GM19372 (cell line): ENCODE data around the gene CERS6.
"Not testable (repeated sequence)": the region's sequence is repeated elsewhere in the genome, so short reads cannot be mapped to it uniquely, and the experiment has no call there.

Source experiments
- ATAC-seq: cut with Tn5 transposase; IDR thresholded peaks from one replicate; pipeline ENCODE4 v1.9.1; 2021; ENCODE audit warnings: mild to moderate bottlenecking, low read depth, moderate library complexity; ENCODE audit not compliant: unreplicated experiment

The CERS6 gene

DNA sequence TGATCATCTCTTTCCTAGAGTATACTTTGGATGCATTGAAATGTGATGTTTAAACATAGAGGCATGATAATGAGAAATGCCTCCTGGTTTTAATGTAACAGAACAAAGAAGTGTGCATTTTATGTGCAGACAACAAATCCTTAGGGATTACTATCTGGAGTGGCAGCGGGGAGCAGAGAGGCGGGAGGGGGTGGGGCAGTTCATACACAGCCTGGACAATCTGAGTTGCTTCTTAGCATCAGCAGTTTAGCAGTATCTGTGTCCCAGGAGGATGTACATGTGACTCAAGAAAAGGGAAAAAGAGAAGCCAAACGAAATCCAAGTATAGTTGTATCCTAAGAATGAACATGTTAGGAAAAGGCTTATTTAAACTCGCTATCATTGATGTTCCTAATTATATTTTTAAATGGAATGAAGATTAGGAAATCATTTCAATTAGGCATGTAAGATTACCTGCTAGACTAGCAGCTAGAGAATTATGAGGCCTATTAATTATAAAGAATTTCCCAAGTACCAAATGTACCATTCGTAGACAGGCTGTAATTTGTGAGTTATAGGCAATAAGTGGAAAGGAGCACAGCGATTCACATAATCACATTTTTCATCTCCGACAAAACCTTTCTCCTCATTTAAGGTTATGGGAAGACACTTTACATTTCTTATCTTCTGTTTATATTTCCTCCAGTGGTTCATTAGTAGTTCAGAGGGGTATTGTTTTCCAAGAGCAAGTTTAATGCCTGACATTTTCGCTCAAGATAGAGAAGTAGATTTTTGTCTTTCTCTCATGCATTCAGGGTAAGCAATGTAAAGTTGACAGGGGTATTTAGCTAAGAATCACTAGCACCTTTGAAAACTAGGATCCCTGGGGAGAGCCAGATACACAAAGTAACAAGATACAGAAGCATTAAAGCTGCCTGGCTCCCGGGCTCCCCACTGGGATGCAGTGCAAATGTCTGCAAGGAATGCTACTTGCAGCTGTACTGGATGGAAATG, 205.1 kb downstream of the CERS6 start:
- no peak for ATAC-seq

DNA sequence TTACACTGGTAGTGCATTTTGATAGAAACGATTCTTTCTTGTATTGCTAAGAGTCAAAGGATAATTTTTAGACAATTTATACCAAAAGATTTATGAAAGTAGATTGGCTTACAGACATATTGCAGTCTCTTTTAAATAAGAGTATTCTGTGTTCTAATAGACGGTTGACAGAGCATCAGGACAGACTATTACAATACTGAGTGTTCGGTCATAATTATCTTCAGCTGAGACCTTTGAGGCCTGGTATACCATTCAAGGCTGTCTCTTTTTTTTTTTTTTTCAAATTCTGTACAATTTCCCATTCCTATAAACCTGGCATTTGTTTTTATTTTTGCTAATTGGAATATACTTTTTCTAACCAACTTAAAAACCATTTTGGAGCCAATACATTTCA, 205.8 kb downstream of the CERS6 start:
- ATAC-seq, result no peak

GRCh38 chr2:168662651-168663208, 206.7 kb downstream of the CERS6 start:
- no peak for ATAC-seq

GRCh38 chr2:168663993-168664392, 207.9 kb downstream of the CERS6 start:
- no peak for ATAC-seq

GRCh38 chr2:168664715-168665114, 208.6 kb downstream of the CERS6 start:
- not testable (repeated sequence) for ATAC-seq

DNA sequence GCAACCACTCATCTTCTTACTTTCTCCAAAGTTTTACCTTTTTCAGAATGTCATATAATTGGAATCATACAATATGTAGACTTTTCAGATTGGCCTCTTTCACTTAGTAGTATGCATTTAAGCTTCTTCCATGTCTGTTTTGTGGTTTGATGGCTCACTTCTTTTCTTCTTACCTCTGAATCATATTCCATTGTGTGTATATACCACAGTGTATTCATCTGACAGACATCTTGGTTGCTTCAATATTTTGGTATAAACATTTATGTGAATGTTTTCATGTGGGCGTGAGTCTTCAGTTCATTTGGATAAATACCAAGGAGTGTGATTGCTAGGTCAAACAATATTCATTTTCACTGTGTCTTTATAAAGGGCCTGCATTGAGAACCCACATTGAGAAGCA, 210.3 kb downstream of the CERS6 start:
- no peak for ATAC-seq

DNA sequence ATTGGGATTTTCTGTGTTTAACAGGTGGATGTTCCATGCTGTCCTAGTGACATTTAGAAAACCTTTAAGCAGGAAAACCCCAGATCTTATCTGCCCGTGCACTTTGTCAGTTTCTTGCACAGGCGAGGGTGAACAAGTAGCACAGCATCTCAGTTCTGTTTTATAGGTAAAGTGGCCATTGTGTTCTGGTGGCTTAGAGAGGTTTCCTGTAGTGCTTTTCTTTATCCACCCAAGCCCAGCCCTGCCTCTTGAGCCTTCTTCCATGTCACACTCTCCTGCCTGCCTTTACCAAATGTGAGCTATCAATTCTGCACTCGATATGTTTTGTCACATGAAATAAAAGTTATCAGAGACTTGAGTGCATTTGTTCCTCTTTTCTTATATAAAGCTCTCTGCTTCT, 211.1 kb downstream of the CERS6 start:
- ATAC-seq, result no peak

- ATAC-seq, result no peak
Measured at GRCh38 chr2:168669151-168669550, 213.1 kb downstream of the CERS6 start.

- ATAC-seq, result no peak
Measured at GRCh38 chr2:168670478-168670877, 214.4 kb downstream of the CERS6 start.

GRCh38 chr2:168671932-168672331, 215.9 kb downstream of the CERS6 start:
- no peak for ATAC-seq

GRCh38 chr2:168673265-168674189, 217.5 kb downstream of the CERS6 start:
- ATAC-seq, result no peak

- no peak for ATAC-seq
Measured at GRCh38 chr2:168678153-168678853, 222.2 kb downstream of the CERS6 start.

GRCh38 chr2:168679081-168679480, 223.0 kb downstream of the CERS6 start:
- ATAC-seq, result no peak

- ATAC-seq, result no peak
Measured at GRCh38 chr2:168679741-168680310, 223.8 kb downstream of the CERS6 start.

DNA sequence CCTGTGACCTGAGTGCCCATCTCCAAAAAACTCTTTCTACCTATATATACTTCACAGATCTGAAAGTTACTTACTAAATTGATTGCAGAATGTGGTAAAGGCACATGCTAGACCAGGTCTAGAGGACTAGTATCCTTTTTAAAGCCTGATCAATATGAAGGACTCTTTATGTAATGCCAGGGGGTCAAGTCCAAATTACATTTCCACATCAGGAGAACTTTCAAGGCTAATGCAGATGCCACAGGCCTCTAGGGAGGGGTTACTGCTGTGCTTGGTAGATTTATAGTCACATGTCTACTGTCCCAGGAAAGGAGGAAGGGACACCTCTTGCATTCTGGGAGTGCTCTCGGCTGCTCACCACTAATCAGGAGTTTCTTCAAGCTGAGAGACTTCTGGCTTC, 227.9 kb downstream of the CERS6 start:
- no peak for ATAC-seq

DNA sequence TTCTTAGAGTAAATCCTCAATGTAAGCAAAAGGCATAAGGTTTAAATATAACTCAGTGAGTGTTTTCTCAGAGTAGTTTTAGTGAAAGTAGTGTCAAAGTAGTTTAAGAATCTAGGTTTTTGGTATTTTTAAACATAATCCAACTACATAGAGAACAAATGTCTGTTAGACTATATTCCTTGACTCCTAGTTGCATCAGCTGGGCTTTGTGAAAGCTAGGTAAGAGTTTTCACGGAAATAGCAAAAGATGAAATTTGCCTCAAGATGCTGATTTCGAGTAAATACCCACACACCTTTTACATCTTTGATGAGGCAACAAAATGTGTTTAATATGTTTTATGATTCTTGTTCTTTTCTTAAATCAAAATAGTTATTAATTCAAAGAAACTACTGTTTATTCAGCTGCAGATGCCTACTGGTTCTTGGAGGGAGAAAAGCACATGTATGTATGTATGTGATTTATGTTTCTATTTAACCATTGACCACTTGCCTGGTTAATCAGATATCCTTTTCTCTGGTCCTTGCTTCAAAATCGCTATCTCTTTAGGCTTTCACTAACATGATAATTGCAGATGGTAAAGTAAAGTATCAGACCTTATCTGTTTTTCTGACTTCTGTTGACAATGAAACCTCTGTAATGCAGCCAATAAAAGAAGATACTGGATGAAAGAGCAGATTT, 229.0 kb downstream of the CERS6 start:
- no peak for ATAC-seq

DNA sequence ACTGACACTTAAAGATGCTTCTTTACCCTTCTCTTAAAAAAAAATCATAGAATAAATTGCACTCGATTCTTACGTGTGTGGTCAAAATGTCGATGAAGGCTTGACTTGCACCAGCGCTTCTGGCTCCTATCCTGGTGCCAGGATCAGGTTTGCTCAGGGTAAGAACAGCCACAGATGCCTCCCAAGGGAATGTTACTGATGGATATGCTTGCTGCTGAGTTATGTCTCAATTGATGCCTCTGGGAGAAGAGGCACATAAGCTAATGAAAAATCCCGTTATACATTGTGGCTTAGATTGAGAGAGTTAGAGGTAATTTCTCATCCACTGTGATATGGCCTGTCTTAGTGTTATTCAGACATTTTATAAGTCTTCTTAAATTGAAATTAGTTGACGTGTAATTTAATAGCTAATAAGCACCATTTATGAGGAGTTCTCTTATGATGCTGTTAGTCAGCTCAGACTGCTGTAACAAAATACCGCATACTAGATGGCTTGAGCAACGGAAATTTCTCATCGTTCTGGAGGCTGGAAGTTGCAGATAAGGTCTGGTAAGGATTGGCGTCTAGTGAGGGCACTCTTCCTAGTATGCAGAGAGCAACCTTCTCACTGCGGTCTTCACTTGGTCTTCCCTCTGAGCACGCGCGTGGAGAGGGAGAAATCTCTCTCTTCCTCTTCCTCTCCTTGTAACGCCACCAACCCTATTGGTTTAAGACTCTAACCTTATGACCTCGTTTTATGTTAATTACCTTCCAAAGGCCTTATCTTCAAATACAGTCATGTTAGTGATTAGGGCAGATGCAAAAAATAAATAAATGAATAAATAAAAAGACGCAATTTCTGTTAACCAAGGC, 229.8 kb downstream of the CERS6 start:
- ATAC-seq, result no peak

GRCh38 chr2:168686452-168687191, 230.6 kb downstream of the CERS6 start:
- ATAC-seq, result no peak
